Cardiac fibroblast (primary cell): ENCODE measurements around the gene UPP1.

Experiments
- DNase-seq, 2 donors: peaks; one replicate each; pipeline versions ENCODE4 v3.0.0 to v3.0.0-alpha.2; 2010; ENCODE audit warnings: low read depth in 2 of 2
- H3K4me3 ChIP-seq, 2 donors: replicated peaks in 1 of 2; 1 replicate in 1 of 2; 2 replicates in 1 of 2; pipeline ENCODE4 v1.5.1; 2011; ENCODE audit warnings: low read depth in 2 of 2, low read length in 2 of 2, mild to moderate bottlenecking in 2 of 2, moderate library complexity in 1 of 2
- TF ChIP-seq, protein P1 (sequence below): IDR thresholded peaks from one replicate; pipeline ENCODE4 v1.5.1; 2011; ENCODE audit warnings: low read depth, mild to moderate bottlenecking, low read length, inconsistent platforms

The UPP1 gene

DNA sequence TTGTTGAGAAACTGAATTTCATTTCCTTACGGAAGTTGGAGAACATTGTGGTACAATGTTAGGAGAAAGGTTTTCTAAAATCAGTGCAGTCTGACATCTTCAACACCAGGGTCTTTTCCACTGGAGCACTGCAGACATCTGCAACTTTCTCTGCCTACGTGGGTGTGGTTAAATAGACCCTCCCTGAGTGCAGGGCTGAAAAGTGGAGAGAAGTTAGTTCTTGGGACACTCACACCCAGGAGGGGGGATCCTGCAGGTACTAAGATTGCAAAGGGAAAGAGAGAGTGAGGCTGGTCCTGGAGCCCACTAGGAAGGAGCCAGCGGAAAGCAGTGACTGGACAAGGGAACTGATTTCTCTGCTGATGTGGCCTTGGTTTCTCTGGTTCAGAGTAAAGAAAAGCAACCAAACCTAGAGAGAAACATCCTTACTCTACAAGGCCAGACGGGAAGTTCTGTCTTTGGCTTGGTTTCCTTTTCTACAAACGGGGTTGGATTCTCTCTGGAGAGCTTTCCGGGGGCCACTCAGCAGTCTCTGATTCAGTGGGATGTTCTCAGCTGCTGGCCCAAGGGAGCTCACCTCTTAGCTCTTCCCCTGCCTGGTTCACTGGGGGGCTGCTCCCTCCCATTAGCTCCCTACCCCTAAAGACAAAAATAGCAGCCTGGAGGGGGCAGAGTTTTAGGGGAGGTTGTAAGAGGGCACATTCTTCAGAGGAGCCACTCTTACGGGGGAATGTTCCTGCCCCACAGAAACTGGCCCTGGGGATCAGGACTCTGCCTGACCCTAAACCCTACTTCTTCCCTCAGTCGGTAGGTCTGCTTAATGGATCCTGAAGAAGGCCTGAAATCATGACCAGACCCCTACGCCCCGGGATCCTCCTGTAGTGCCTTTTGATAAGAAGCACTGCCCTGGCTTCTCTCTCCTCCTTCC lies 2.7 kb downstream of the UPP1 start:
- H3K4me3 ChIP-seq, result no peak overlapping the region
- no peak for DNase-seq
- TF ChIP-seq, protein P1, sequence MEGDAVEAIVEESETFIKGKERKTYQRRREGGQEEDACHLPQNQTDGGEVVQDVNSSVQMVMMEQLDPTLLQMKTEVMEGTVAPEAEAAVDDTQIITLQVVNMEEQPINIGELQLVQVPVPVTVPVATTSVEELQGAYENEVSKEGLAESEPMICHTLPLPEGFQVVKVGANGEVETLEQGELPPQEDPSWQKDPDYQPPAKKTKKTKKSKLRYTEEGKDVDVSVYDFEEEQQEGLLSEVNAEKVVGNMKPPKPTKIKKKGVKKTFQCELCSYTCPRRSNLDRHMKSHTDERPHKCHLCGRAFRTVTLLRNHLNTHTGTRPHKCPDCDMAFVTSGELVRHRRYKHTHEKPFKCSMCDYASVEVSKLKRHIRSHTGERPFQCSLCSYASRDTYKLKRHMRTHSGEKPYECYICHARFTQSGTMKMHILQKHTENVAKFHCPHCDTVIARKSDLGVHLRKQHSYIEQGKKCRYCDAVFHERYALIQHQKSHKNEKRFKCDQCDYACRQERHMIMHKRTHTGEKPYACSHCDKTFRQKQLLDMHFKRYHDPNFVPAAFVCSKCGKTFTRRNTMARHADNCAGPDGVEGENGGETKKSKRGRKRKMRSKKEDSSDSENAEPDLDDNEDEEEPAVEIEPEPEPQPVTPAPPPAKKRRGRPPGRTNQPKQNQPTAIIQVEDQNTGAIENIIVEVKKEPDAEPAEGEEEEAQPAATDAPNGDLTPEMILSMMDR, result no peak

DNA sequence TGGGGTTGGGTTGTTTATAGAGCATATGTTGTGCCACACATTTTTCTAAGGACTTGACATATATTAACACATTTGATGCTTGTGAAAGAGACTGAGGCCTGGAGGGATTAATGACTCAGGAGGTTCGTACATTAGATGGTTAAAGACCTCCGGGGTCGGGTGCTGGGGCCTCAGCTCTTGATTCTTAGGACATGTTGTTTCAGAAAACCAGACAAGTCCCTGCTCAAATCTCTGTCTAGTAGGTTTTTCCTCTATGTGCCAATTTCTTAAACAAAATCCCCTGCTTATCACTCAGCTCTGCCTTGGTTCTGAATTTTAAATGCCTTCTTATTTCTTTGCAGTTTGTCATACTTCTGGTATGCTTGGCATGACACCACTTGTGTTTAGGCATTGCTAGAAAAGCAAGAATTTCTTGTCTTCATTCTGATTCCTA lies 5.8 kb downstream of the UPP1 start:
- peak; percentile 75 to 77 for DNase-seq
- H3K4me3 ChIP-seq, result no peak overlapping the region
- TF ChIP-seq, protein P1, result no peak

DNA sequence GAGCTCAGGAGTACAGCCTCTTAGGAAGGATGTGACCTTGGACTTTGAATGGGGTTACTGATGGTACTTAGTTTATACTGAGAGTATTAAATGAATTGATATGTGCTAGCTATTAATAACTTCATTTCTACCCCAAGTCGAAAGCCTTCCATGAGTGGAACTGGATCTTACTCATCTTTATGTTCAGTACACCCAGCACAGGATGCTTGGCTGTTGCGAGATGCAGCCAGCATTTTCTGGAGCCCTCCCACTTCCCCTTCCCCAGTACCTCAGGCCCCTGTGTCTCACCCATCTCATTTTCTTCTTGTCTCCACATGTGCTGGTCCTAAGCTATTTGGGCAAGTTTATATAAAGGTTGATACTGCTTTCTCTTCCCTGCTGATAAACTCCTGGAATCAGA lies 7.2 kb downstream of the UPP1 start:
- H3K4me3 ChIP-seq, result no peak overlapping the region
- TF ChIP-seq, protein P1, result no peak
- peak in 1 of 2 donors; percentile 33 for DNase-seq

DNA sequence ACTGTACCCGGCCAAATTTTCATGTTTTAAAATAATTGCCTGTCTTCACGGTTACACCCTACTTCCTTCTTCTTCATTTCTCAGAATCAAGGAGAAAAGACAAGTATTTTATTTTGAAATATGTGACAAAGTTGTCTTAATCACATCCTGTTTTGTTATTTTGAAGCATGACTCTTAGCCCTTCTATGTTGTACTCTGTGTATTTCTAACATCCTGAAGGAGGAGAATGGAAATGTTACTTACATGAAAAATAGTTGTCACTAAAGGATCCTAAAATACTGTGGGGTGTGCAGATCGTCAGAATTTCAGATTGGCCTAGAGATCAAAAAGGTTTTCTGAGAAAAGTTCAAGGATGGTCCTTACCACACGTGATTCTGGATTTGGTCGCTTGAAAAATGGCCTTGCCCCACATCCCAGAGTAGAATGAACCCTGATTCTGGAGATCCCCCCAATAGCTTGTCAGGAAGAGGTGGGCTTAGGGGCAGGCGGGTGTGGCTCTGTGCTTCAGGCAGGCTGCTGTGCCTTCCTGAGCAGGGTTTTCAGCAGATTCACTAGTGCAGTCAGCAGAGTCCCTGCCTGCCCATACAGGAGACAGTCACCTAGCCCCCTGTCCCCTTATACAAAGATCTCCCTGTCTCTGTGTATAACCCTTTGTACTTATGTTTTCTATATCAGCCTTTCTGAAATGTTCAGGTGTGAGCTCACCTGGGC lies 8.6 kb downstream of the UPP1 start:
- peak in 1 of 2 donors; percentile 72 for DNase-seq
- TF ChIP-seq, protein P1, result no peak
- no peak overlapping the region for H3K4me3 ChIP-seq

DNA sequence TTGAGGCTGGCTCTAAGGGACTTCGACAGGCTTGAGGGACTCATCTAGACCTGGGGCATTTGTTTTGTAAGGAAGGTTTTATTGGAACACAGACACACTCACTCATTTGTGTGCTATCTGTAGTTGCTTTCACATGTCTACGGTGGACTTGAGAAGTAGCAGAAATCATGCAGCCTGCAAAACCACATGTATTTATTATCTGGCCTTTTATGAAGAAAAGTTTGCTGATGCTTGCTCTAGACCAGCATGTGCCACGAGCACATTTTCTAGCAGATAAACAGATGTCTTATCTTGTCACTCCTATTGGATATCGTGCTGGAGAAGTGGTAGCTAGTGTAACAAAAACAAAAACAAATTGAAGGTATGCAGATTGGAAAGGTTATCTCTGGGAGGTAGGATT lies 9.8 kb downstream of the UPP1 start:
- H3K4me3 ChIP-seq, result no peak overlapping the region
- DNase-seq, result no peak
- TF ChIP-seq, protein P1, result no peak

DNA sequence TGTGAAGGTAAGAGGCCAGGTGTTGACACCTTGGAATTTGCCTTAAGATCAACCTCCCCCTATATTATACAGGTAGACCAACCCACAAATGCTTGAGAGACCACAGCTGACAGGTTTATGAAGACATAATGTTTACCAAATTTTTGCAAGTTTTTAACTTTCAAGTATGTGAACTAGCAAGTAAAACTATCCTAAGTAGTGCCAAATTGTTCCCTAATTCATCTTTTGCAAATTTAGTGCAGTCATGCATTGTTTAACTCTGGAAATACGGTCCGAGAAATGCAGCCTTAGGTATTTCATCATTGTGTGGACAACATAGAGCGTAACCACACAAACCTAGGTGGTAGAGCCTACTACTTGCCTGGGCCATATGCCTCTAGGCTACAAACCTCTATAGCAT lies 10.7 kb downstream of the UPP1 start:
- H3K4me3 ChIP-seq, result no peak overlapping the region
- TF ChIP-seq, protein P1, result no peak

More for the DNA sequence above, 10.7 kb downstream of the UPP1 start:
- DNase-seq, result no peak
